Nephron progenitor cell (in vitro differentiated cells): ENCODE results near the gene MON2.
A peak's percentile ranks its signal among the peaks of the same experiment; 100 is the strongest.

Experiments used
- DNase-seq: peaks from one replicate; pipeline ENCODE4 v3.0.0; 2021
- H3K27ac Mint-ChIP-seq: 2 replicates; pipeline ENCODE4 v1.8.0; 2021; ENCODE audit warnings: mild to moderate bottlenecking, moderate library complexity, mixed read lengths
- H3K27me3 Mint-ChIP-seq: 2 replicates; pipeline ENCODE4 v1.8.0; 2021; ENCODE audit warnings: mild to moderate bottlenecking, low read depth, mixed read lengths; ENCODE audit not compliant: poor library complexity
- H3K36me3 Mint-ChIP-seq: 2 replicates; pipeline ENCODE4 v1.8.0; 2021; ENCODE audit warnings: low read depth, mixed read lengths
- H3K4me1 Mint-ChIP-seq: 2 replicates; pipeline ENCODE4 v1.8.0; 2021; ENCODE audit warnings: mixed read lengths
- H3K4me3 Mint-ChIP-seq: 2 replicates; pipeline ENCODE4 v1.8.0; 2021; ENCODE audit warnings: mild to moderate bottlenecking, moderate library complexity, mixed read lengths
- H3K9me3 Mint-ChIP-seq: 2 replicates; pipeline ENCODE4 v1.8.0; 2021; ENCODE audit warnings: mild to moderate bottlenecking, moderate library complexity, mixed read lengths
- TF ChIP-seq, protein P1 (sequence below): fragments of 200-600 bp; sonication (generic); IDR thresholded peaks from 2 replicates; pipeline ENCODE4 v1.5.0; 2021; ENCODE audit warnings: antibody characterized with exemption

MON2 gene

DNA sequence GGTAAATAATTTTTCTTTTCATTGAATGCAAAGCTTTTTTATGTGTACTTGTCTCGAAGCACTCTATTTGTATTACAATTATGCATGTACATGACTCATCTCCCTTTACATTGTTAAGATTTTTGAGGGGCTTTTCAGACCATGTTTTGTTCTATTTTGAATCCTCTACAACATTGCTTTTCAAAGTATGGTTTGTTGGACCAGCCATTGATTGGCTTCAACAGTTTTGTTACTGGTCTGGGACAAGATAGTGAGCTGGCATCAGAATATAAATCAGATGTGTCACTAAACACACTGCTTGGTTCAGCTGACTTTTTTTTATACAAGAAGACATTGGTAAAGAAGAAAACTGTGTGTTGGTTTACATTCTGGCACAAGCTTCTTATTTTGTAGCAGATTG lies 122.3 kb downstream of the MON2 start:
- Mint-ChIP-seq H3K4me3 (no peak overlapping the region), H3K27ac (no peak overlapping the region), H3K36me3 (peaks cover 48% of the 10 kb centered on the region), H3K4me1 (no peaks in the 10 kb centered on the region), H3K27me3 (no peaks in the 10 kb centered on the region), H3K9me3 (no peaks in the 10 kb centered on the region)
- TF ChIP-seq, protein P1, sequence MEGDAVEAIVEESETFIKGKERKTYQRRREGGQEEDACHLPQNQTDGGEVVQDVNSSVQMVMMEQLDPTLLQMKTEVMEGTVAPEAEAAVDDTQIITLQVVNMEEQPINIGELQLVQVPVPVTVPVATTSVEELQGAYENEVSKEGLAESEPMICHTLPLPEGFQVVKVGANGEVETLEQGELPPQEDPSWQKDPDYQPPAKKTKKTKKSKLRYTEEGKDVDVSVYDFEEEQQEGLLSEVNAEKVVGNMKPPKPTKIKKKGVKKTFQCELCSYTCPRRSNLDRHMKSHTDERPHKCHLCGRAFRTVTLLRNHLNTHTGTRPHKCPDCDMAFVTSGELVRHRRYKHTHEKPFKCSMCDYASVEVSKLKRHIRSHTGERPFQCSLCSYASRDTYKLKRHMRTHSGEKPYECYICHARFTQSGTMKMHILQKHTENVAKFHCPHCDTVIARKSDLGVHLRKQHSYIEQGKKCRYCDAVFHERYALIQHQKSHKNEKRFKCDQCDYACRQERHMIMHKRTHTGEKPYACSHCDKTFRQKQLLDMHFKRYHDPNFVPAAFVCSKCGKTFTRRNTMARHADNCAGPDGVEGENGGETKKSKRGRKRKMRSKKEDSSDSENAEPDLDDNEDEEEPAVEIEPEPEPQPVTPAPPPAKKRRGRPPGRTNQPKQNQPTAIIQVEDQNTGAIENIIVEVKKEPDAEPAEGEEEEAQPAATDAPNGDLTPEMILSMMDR = no peak
- DNase-seq = no peak

DNA sequence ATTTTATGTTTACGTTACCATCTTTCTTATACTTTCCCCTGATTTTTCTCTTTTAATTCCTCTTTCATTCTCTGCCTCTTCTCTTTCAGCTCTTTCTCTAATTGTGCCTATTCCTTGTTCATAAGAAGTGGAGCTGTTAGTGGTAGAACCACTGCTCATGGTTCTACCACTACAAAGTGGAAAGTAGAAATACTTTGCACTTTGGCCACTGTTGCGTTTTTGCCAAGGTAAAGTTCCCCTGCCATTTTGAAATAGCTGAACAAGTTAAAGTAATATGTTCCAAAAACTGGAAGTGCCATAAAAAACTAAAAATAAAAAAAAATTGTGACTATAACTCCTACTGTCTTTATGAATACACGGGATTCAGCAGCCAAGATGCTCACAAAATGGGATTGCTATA lies 130.6 kb downstream of the MON2 start:
- Mint-ChIP-seq H3K9me3 (no peaks in the 10 kb centered on the region), H3K4me1 (peaks cover 16% of the 10 kb centered on the region), H3K4me3 (no peak overlapping the region), H3K27me3 (no peaks in the 10 kb centered on the region), H3K36me3 (peaks cover 12% of the 10 kb centered on the region), H3K27ac (no peak overlapping the region)
- DNase-seq = no peak
- TF ChIP-seq, protein P1 = no peak

DNA sequence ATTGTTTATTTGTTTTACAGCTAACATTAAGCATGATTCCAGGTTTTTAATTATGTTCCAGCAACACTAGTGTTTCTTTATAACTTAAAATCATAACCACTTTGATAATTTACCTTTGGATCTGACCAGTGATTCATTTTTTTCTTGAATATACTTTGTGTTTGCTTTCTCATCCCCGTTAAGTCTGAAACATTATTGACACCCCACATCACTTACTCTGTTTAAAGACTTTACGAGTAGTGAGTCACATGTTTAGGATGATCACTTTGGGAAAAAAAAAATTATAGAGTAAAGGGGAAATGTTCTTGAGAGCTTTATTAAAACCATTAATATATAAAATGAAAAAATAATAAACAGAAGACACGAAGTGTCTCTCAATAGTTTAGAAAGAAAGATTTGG lies 132.2 kb downstream of the MON2 start:
- no peaks in the 10 kb centered on the region for H3K9me3 Mint-ChIP-seq
- no peaks in the 10 kb centered on the region for H3K27me3 Mint-ChIP-seq
- H3K36me3 Mint-ChIP-seq = peaks cover 12% of the 10 kb centered on the region
- TF ChIP-seq, protein P1 = no peak
- no peak overlapping the region for H3K27ac Mint-ChIP-seq
- DNase-seq = no peak
- no peak overlapping the region for H3K4me3 Mint-ChIP-seq
- peaks cover 16% of the 10 kb centered on the region for H3K4me1 Mint-ChIP-seq

DNA sequence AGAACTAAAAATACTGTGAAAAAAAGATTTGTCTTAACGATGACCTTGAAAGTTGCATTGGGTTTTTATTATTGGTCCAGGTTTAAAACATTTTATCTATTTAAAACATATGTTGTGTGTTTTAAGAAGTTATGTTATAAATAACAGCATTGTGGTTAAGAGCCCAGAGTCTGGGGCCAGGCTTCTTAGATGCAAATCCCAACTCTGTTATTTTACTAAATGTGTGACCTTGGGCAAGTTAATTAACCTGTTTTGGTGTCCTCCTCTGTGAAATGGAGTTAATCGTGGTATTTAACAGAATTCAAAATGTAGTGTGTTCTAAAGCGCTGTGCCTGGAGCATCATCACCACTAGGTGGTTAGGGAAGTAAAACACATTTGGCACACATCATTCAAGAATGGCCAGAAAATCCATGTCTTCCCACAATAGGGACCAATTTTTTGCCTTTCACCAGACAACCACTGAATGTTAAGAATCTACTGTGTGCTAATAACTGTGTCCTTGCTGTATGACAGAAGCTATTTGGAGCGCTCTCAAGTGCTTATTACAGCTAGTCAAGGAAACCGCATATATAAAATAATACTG lies 133.3 kb downstream of the MON2 start:
- no peak for DNase-seq
- Mint-ChIP-seq H3K27me3 (no peaks in the 10 kb centered on the region), H3K36me3 (peaks cover 12% of the 10 kb centered on the region), H3K4me1 (peaks cover 16% of the 10 kb centered on the region), H3K9me3 (no peaks in the 10 kb centered on the region), H3K27ac (no peak overlapping the region), H3K4me3 (no peak overlapping the region)
- TF ChIP-seq, protein P1 = no peak

DNA sequence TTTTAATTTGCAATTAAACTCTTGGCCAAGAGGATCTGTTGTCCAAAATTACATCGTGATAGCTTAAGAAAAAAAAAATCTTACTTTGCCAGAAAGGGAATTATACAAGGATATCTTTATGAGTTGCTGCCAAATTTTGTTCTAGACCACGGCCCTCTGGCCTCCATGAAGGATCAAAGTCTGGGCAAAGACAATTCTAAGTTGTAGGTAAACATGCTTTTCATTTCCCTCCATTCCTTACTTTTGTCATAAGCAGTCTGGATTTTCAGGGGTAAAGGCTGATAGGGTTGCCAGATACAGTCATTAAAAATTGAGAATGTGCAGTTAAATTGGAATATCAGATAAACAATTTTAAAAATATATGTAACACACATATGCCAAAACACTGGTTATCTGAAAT lies 135.1 kb downstream of the MON2 start:
- Mint-ChIP-seq H3K36me3 (peaks cover 20% of the 10 kb centered on the region), H3K27me3 (no peaks in the 10 kb centered on the region), H3K9me3 (no peaks in the 10 kb centered on the region), H3K4me1 (peaks cover 34% of the 10 kb centered on the region), H3K4me3 (peak overlapping the region; percentile 63), H3K27ac (peak overlapping the region; percentile 20)
- TF ChIP-seq, protein P1 = no peak
- DNase-seq = no peak
